NCI-H1436 treated with DMSO at 0.1 percent for 48 hours (cell line): ENCODE results near the gene PALS1.

ENCODE experiments used
- DNase-seq: peaks from one replicate; lab custom pipeline; 2025; lab: John Stamatoyannopoulos, UW

Gene PALS1

GRCh38 chr14:67241411-67242167, at the start of gene PALS1:
TSS of gene PALS1 (plus strand) at chr14:67241435. CDS start at chr14:67279171, 37,736 bp downstream.
- no peak for DNase-seq

DNA sequence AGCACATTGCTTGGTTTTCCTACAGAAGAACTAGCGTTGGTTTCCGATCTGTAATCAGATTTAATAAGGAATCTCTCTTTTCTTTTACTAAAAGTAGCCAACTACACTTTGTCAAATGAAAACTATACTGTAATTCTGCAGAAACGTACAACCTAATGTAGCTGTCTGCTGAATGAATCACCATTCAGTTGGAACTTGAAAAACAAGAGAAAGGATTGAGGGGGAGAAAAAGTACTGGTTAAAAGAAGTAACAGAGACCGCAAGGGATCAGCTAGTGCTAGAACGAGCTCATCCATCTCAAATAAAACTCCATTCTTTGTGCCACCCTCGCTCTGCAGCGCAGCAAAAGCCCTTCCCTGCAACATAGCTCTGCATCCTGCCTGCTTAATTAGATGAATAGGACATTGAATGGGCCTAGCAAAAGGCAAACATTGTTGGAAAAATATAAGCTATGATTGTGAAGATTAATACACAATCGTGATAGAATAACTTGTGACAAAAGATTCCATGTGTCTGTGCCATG, 49.4 kb upstream of the PALS1 start:
- no peak for DNase-seq

GRCh38 chr14:67192366-67192765, 48.9 kb upstream of the PALS1 start:
- DNase-seq: no peak

DNA sequence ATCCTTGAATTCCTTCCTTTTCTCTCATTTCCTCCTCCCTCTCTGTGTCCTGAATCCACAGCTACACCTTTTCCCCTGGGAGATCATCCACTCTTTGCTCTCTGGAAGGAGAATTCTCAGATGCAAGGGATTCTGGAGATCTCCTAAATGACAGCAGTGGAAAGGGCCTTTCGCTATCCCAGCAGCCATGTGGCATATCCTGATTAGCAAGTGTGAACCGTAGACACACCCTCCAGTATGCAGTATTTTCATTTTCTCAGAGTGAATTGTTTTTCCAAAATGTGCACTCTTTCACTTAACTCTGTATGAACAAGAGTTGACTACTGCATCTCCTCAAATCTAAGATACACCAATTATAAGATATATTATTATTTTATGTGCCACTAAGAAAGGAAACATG, 46.0 kb upstream of the PALS1 start:
- no peak for DNase-seq

DNA sequence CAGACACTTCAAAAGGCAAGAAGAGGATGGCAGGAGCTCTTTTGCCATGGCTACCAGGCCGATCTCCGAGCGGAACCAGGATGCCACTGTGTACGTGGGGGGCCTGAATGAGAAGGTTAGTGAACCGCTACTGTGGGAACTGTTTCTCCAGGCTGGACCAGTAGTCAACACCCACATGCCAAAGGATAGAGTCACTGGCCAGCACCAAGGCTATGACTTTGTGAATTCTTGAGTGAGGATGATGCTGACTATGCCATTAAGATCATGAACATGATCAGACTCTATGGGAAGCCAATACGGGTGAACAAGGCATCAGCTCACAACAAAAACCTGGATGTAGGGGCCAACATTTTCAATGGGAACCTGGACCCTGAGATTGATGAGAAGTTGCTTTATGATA, 42.2 kb upstream of the PALS1 start:
- DNase-seq: no peak

DNA sequence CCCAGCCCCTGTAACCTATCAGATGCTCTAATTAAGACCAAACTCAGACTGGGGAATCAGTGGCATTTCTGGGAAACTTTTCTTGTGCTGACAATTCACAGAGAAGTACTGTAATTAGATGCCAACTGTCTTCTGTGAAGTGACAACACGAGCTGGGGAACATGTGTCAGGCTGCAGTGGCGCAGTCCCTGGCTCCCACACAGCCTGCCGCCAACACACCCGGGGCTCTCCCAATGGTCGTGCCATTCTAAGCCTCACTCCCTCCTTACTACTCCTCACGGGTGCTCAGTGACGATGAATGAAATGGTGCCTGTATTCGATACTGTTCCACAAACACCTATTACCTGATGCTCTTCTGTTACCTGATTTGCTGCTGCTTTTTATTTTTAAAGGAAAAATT, 33.4 kb upstream of the PALS1 start:
- DNase-seq: no peak

GRCh38 chr14:67218126-67218525, 23.1 kb upstream of the PALS1 start:
- no peak for DNase-seq

GRCh38 chr14:67221248-67221981, 19.8 kb upstream of the PALS1 start:
- DNase-seq: no peak

DNA sequence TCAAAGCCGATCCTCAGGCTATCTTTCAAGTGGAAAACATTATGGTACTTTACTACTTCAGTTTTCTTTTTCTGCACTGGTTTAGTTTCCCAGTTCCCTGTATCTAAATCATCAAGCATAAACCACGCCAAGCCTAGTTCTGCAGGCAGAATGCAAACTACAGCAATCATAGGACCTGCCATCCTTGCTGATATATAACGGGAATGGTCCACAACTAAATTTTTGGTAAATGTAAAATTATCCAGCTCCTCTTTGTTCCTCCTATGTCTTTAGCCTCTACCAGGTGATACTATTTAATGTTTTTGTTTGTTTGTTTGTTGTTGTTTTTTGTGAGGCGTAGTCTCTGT, 19.3 kb upstream of the PALS1 start:
- DNase-seq: no peak

- no peak for DNase-seq
Measured at GRCh38 chr14:67225523-67225922, 15.7 kb upstream of the PALS1 start.

- no peak for DNase-seq
Measured at GRCh38 chr14:67228325-67228984, 12.8 kb upstream of the PALS1 start.

DNA sequence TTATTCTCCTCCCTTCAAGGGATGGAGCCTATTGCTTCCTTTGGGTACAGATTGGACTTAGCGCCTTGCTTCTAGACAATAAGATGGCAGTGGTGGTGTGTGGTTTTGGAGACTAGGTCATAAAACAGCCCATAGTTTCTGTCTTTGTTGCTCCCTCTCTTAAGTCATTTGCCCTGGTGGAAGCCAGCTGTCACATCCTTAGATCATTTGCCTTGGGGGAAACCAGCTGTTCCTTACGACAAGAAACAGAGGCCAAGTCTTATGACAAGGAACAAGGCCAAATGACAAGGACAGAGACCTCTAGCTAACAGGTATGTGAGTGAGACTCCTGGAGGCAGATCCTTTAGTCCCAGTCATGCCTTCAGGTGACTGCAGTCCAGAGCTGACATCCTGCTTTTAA, 9.2 kb upstream of the PALS1 start:
- no peak for DNase-seq

DNA sequence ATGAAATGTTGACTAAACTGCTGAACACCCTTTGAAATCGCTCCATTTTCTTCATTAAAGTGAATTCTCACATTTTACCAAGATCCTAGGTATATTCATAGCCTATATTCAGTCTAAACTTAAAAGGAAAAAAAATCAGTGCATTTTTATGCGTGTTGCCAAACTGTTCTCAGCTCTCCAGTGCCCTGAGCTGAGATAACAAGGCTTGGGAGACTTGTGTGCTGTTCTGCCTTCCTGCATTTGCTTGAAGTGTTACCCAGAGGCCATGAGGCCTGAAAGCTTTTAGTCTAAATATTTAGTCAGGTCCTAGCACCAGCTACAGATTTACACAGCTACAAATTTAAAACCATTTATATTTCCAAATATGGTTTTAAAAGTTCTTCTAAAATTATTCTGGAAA, 8.6 kb upstream of the PALS1 start:
- no peak for DNase-seq

DNA sequence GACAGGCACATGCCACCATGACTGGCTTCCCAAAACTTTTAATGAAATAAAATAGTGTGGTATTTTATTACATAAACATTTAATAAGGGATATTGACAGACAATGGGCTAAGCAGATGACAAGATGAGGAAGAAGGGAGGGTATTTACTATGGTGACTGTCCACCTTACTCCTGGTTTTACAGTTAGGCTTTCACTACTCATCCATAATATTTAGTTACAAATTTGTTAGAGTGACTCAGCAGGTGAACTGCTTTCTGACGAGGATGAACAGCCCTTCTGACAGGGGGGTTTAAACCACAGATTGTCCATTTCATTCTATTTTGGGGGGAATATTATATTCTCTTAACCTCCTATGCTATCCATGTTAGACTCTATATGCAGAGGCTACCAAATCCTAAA, 3.6 kb upstream of the PALS1 start:
- no peak for DNase-seq

GRCh38 chr14:67239582-67239981, 1.7 kb upstream of the PALS1 start:
- no peak for DNase-seq

GRCh38 chr14:67240168-67240932, 885 bp upstream of the PALS1 start:
- no peak for DNase-seq

GRCh38 chr14:67240978-67241410, 241 bp upstream of the PALS1 start:
- peak; percentile 74 for DNase-seq

DNA sequence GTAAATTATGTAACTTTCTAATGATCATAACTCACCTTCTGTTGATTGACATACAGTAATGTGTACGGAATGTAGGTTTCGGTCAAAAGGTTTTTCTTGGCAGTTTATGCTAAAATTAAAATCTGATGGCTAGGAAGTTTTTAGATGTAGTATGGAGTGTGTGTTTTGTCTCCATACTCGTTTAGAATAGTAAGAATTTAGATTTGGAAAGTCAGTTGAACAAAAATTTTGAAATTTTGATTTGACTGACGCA, 859 bp downstream of the PALS1 start:
- DNase-seq: no peak

GRCh38 chr14:67245104-67245503, 3.9 kb downstream of the PALS1 start:
- no peak for DNase-seq

GRCh38 chr14:67251573-67252226, 10.5 kb downstream of the PALS1 start:
- no peak for DNase-seq

DNA sequence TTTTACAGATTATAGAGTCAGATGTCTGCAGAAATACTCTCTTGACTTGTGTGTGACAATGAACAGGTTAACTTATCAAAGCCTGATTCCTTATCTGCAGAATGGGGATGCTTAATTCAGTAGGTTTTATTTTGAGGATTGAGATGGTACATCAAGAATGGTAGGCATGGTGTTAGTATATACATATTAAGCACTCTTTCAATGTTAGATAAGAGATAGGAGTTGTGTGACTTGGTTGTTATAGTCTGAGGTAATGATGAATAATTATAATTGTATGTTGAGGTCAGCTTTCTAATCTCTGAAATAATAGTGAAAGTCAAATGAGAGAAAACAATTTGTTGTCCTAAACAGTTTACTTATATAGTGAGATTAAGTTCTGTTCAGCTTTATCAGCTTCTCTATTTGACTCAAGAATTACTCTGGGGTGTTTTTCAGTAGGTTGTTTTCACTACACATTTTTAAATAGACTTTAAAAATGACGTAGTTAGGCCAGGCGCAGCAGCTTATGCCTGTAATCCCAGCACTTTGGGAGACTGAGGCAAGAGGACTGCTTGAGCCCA, 11.9 kb downstream of the PALS1 start:
- DNase-seq: no peak

GRCh38 chr14:67257906-67258305, 16.7 kb downstream of the PALS1 start:
- no peak for DNase-seq
